Activated CD8-positive, alpha-beta memory T cell treated with anti-CD3 and anti-CD28 coated beads, Interleukin-2, amount 10 ng/mL, durations not matched to agents 7 days and 5 days (primary cell): ENCODE data around the gene HSPA14. TPM values are rescaled to one million over a fixed set of nuclear protein-coding genes. Genes with fewer than 3 reads are reported as not detected.

Experiments used
- ATAC-seq: fragments of 150-1000 bp; cut with Tn5 transposase; one replicate; pipeline ENCODE4 v1.10.0; 2021; ENCODE audit warnings: moderate library complexity
- CTCF ChIA-PET: fragments of 350-600 bp; sonication (Branson Sonifier 250); formaldehyde crosslinking; loops from one replicate; lab custom pipeline; 2021; ENCODE audit warnings: antibody characterized with exemption; lab: Charles Lee
- DNase-seq: peaks from one replicate; pipeline ENCODE4 v3.0.0-alpha.2; 2020
- H3K27ac Mint-ChIP-seq: one replicate; pipeline ENCODE4 v1.8.0; 2021; ENCODE audit warnings: mild to moderate bottlenecking, mixed read lengths
- H3K27me3 Mint-ChIP-seq: one replicate; pipeline ENCODE4 v1.8.0; 2021; ENCODE audit warnings: mixed read lengths
- H3K36me3 Mint-ChIP-seq: one replicate; pipeline ENCODE4 v1.8.0; 2021; ENCODE audit warnings: mild to moderate bottlenecking, mixed read lengths
- H3K4me1 Mint-ChIP-seq: one replicate; pipeline ENCODE4 v1.8.0; 2021; ENCODE audit warnings: mixed read lengths
- H3K4me3 Mint-ChIP-seq: one replicate; pipeline ENCODE4 v1.8.0; 2021; ENCODE audit warnings: mild to moderate bottlenecking, moderate library complexity, mixed read lengths
- H3K9me3 Mint-ChIP-seq: one replicate; pipeline ENCODE4 v1.8.0; 2022; ENCODE audit warnings: low read depth, mixed read lengths
- total RNA-seq, 2 experiments: library from RNA; stranded (reverse); gene quantifications; one replicate each; pipeline ENCODE4 v1.2.3, GENCODE V29; 2021

Gene HSPA14
- total RNA-seq, 2 experiments from 2014 or later: 26.4 to 35.0 TPM

DNA sequence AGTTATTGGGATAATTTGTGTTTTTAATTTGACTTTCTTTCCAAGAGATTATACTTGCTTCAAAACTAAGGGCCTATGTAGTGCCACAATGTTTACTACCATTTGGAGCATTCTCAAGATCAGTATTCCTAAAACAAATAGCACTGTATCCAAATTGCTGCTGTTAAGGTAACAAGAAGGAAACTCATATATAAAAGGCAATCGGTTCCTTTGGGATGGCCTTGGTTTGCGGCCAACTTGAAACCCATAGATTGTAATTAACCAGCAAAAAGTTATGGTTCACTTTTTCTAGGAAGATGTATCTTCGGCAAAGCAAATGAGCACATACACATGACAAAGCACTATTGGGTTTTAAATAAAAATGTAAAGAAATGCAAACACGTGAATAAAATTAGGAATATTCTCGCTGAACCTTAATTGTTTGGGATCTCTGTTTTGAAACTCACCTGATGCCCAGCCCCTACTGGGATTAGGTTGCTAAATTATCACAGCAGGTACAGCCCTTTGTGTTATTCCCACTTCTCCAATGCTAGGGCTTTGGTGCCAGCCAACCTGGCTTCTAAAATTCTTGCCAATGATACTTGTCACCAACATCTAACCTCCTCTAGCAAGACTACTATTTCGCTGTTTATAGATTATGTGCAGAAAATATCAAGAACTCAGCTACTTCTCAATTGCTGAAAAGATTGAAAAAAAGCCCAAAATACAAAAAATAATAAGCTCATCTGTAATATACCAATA is 16.3 kb upstream of the HSPA14 start:
- peaks cover 4% of the 10 kb centered on the region for H3K4me1 Mint-ChIP-seq
- CTCF ChIA-PET: interaction anchor here (0.6 to 3.4 kb wide), 11 partner anchors 11 to 633 kb away, joined by 3 to 22 read pairs (median 5); no protein-coding TSS in a partner anchor
- H3K4me3 Mint-ChIP-seq: no peak overlapping the region
- no peaks in the 10 kb centered on the region for H3K36me3 Mint-ChIP-seq
- DNase-seq (no peak), ATAC-seq (no peak)
- no peaks in the 10 kb centered on the region for H3K9me3 Mint-ChIP-seq
- peaks cover 13% of the 10 kb centered on the region for H3K27me3 Mint-ChIP-seq
- H3K27ac Mint-ChIP-seq: no peak overlapping the region

DNA sequence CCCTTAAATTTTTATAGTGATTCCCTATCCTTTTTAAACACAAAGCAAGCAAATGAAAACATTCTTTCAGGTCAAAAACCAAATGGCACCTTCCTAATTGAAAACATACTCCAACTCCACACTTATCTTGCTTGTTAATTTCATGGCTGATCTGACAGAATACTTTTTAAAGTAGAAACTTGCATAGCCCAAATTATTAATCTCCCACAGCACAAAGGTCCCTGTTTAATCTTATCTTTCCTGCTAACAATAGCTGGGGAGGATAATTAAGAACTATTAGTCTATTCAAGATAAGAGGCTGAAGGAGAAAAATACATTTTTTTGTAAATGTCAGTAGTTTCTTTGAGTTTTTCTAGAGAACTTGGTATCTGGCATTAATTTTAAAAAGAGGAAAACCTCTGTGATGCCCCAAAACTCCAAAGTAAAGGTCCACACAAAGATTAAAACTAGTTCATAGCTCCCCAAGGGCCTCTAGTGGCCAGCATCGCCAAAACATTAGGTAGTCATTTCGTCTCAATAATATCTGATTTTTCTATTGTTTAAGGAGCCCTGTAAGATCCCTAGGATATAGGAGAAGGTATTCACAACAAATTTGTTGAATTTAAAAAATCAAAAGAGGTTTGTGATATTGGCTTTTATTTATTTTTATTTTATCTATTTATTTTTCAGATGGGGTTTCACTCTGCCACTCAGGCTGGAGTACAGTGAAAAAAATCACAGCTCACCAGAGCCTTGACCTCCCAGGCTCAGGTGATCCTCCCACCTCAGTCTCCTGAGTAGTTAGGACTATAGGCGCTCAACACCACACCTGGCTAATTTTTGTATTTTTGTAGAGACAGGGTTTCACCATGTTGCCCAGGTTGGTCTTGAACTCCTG is 15.0 kb upstream of the HSPA14 start:
- Mint-ChIP-seq H3K27ac (no peak overlapping the region), H3K36me3 (no peaks in the 10 kb centered on the region), H3K27me3 (peaks cover 13% of the 10 kb centered on the region), H3K4me1 (peaks cover 4% of the 10 kb centered on the region), H3K4me3 (no peak overlapping the region), H3K9me3 (no peaks in the 10 kb centered on the region)
- ATAC-seq (peak; percentile 49), DNase-seq (no peak)
- CTCF ChIA-PET: interaction anchor here (0.6 to 3.4 kb wide), 23 partner anchors 9 to 635 kb away, joined by 3 to 22 read pairs (median 4); partner anchors contain the start of genes CDNF, HSPA14 and MSANTD7

DNA sequence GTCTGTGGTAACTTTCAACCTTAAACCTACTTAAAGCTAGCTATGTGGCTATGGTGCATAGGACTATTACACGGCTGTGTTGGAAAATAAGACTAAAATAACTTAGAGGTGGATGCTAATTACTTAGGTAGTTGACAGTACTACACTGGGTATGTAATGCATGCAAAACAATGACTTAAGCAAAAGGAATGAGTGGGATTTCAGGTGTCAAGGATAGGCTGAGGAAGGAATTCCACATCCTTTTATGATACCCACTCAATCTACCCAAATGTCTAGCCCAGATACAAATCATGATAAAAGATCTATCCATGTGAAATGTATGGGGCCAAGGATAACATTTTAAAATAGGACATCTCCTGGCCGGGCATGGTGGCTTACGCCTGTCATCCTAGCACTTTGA is 14.1 kb upstream of the HSPA14 start:
- Mint-ChIP-seq H3K4me1 (peaks cover 4% of the 10 kb centered on the region), H3K4me3 (no peak overlapping the region), H3K9me3 (no peaks in the 10 kb centered on the region), H3K27ac (no peak overlapping the region), H3K27me3 (peaks cover 13% of the 10 kb centered on the region), H3K36me3 (no peaks in the 10 kb centered on the region)
- CTCF ChIA-PET: interaction anchor here (0.9 to 3.4 kb wide), 11 partner anchors 13 to 325 kb away, joined by 4 to 22 read pairs (median 6); partner anchors contain the start of genes CDNF, HSPA14 and MSANTD7
- ATAC-seq (no peak), DNase-seq (no peak)

DNA sequence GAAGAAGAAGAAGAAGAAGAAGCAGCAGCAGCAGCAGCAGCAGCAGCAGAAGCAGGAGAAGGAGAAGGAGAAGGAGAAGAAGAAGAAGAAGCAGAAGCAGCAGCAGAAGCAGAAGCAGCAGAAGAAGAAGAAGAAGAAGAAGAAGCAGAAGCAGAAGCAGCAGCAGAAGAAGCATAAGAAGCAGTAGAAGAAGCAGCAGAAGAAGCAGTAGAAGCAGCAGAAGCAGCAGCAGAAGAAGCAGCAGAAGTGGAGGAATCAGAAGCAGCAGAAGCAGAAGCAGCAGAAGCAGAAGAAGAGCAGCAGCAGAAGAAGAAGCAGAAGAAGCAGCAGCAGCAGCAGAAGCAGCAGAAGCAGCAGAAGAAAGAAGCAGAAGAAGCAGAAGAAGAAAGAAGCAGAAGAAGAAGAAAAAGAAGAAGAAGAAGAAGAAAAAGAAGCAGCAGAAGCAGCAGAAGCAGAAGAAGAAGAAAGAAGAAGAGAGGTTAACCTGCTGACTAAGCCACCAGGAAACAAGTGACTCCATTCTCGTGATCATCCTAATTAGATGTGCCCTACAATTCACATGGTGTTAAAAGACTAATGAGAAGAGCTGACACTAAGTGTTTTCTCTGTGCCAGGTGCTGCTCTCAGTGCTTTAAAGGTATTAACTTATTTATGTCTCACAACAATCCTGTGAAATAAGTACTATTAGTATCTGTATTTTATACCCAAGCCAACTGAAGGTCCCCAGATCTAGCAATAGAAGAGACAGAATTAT is 11.9 kb upstream of the HSPA14 start:
- DNase-seq: no peak
- Mint-ChIP-seq H3K9me3 (no peaks in the 10 kb centered on the region), H3K4me1 (peaks cover 2% of the 10 kb centered on the region), H3K27me3 (peaks cover 13% of the 10 kb centered on the region), H3K4me3 (no peak overlapping the region), H3K36me3 (no peaks in the 10 kb centered on the region), H3K27ac (no peak overlapping the region)
- no peak for ATAC-seq
- CTCF ChIA-PET: interaction anchor here (0.9 to 1.2 kb wide), 2 partner anchors 12 to 289 kb away, joined by 3 to 5 read pairs; partner anchors contain the start of genes CDNF, HSPA14 and MSANTD7

DNA sequence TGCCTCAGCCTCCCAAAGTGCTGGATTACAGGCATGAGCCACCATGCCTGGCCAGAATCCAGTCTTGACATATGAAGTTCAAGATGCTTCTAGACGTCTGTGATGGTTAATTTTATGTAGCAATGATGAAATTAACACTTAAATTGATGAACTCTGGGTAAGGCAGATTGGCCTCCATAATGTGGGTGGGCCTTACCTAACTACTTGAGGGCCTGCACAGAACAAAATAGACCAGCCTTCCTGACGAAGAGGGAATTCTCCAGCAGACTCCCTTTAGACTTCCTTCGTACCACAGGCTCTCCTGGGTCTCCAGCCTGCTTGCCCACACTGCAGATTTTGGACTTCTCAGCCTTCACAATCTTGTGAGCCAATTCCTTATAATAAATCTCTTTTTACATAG is 5.0 kb upstream of the HSPA14 start:
- Mint-ChIP-seq H3K27me3 (no peaks in the 10 kb centered on the region), H3K4me3 (no peak overlapping the region), H3K27ac (no peak overlapping the region), H3K9me3 (no peaks in the 10 kb centered on the region), H3K4me1 (peaks cover 8% of the 10 kb centered on the region), H3K36me3 (no peaks in the 10 kb centered on the region)
- DNase-seq: no peak
- ATAC-seq: no peak
- CTCF ChIA-PET: interaction anchor here (0.7 to 1.0 kb wide), 2 partner anchors 11 to 57 kb away, joined by 4 to 5 read pairs; no protein-coding TSS in a partner anchor

DNA sequence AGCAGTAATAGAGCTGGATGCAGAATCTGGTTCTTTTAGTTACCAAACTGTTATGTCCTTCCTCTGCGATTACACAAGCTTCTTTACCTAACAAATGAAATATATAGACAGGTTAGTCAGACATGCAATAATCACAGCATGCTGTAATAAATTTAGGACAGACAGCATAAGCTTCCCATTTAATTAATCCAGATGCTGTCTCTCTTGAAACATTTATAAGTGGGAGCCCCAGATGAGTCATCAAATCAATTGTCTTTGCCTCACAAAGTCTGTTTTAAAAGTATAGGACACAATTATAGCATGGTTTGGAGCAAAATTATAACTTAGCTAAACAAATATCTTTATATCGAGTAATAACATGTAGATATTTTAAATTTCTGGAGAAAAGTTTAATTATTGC is 1.9 kb upstream of the HSPA14 start:
- no peaks in the 10 kb centered on the region for H3K9me3 Mint-ChIP-seq
- H3K27me3 Mint-ChIP-seq: no peaks in the 10 kb centered on the region
- H3K4me3 Mint-ChIP-seq: no peak overlapping the region
- H3K4me1 Mint-ChIP-seq: peaks cover 22% of the 10 kb centered on the region
- H3K36me3 Mint-ChIP-seq: peaks cover 16% of the 10 kb centered on the region
- DNase-seq: no peak
- ATAC-seq: no peak
- CTCF ChIA-PET: interaction anchor here (1.5 to 4.1 kb wide), 3 partner anchors 12 to 283 kb away, joined by 4 to 18 read pairs (median 14); no protein-coding TSS in a partner anchor
- H3K27ac Mint-ChIP-seq: no peak overlapping the region

DNA sequence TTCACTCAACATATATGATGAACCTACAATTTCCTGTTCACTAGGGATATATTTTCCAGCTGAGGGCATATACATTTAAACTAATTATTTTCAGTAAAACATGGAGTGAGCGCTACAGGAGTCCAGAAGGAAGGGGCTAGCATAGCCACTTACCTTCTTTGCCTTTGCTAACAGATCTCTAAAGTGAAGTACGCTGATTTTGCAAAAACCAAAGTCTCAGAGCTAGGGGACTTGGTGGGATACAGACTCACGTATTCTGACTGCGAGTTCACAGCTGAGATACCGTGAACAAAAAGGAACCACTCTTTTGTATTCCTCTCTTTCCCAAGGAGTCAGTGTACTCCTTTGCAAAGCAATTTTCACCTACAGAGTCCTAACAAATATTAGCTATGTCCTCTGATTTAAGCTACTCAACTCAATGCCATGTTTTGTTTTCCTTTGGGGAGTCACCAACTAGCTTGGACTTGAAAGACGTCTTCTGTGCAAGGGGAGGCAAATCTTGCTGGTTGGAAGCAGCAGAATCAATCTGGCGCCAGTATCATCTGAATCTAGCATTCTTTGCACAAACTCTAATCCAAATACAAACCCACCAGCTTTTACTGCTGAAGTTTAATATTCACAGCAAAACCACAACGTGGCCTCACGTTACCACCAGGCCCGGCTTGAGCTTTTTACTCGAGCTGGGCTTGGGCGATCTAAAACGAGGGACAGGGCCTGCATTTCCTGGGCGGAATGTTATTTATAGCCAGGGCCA is 926 bp upstream of the HSPA14 start:
- Mint-ChIP-seq H3K4me1 (peaks cover 22% of the 10 kb centered on the region), H3K9me3 (no peaks in the 10 kb centered on the region), H3K4me3 (peak overlapping the region; percentile 95), H3K27me3 (no peaks in the 10 kb centered on the region), H3K27ac (peak overlapping the region; percentile 94), H3K36me3 (peaks cover 24% of the 10 kb centered on the region)
- CTCF ChIA-PET: interaction anchor here (0.8 to 4.1 kb wide), 14 partner anchors 10 to 338 kb away, joined by 3 to 18 read pairs (median 6); partner anchors contain the start of gene SUV39H2
- no peak for ATAC-seq
- no peak for DNase-seq

DNA sequence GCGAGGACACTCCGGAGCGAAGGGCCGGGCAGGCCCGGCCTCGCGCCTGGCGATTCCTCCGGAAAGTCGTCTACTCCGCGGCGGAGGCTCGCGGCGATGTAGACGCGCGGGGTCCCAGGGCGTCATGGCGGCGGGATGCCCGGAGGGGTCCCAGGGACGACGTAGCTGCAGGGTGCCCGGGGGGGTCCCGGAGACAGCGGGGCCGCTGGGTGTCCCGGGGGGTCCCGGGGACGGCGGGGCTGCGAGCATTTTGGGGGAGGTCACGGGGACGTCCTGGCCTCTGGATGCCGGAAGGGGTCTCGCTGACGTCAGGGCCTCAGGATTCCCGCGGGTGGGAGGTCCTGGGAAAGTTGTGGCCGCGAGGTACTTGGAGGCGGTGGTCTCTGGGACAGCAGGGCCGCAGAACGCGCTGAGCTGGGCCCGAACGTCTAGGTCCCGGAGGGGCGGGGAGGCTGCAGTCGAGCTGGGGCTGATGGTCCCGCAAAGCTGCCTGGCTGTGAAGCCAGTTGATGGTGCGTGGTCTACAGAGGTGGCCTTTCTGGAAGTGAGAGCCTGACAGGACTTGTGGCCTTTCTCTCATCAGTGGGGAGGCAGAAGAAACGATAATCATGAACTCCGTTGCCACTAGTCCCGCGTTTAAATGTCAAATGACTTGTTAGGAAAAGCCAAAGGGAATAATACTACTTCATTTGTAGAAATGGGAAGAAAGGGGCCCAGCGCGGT is 637 bp downstream of the HSPA14 start:
- DNase-seq: peak; percentile 59
- CTCF ChIA-PET: interaction anchor here (0.9 to 4.1 kb wide), 14 partner anchors 9 to 340 kb away, joined by 3 to 18 read pairs (median 6); partner anchors contain the start of gene SUV39H2
- peak overlapping the region; percentile 95 for H3K4me3 Mint-ChIP-seq
- peak overlapping the region; percentile 94 for H3K27ac Mint-ChIP-seq
- peak; percentile 9 for ATAC-seq
- H3K4me1 Mint-ChIP-seq: peaks cover 22% of the 10 kb centered on the region
- peaks cover 36% of the 10 kb centered on the region for H3K36me3 Mint-ChIP-seq
- H3K27me3 Mint-ChIP-seq: no peaks in the 10 kb centered on the region
- no peaks in the 10 kb centered on the region for H3K9me3 Mint-ChIP-seq

DNA sequence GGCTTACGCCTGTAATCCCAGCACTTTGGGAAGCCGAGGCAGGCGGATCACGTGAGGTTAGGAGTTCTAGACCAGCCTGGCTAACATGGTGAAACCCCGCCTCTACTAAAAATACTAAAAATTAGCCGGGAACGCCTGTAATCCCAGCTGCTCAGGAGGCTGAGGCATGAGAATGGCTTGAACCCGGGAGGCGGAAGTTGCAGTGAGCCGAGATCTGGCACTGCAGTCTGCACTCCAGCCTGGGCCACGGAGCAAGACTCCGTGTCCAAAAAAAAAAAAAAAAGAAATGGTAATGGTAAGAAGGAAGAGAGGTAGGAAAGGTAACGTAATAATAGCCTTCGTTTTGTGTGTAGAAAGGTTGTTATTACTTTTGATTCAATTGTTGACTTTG is 1.2 kb downstream of the HSPA14 start:
- no peaks in the 10 kb centered on the region for H3K9me3 Mint-ChIP-seq
- H3K27ac Mint-ChIP-seq: peak overlapping the region; percentile 94
- peaks cover 22% of the 10 kb centered on the region for H3K4me1 Mint-ChIP-seq
- CTCF ChIA-PET: interaction anchor here (1.3 to 4.1 kb wide), 6 partner anchors 31 to 340 kb away, joined by 4 to 16 read pairs (median 14); partner anchors contain the start of gene SUV39H2
- H3K4me3 Mint-ChIP-seq: peak overlapping the region; percentile 95
- peak; percentile 40 for DNase-seq
- peaks cover 41% of the 10 kb centered on the region for H3K36me3 Mint-ChIP-seq
- ATAC-seq: no peak
- no peaks in the 10 kb centered on the region for H3K27me3 Mint-ChIP-seq

DNA sequence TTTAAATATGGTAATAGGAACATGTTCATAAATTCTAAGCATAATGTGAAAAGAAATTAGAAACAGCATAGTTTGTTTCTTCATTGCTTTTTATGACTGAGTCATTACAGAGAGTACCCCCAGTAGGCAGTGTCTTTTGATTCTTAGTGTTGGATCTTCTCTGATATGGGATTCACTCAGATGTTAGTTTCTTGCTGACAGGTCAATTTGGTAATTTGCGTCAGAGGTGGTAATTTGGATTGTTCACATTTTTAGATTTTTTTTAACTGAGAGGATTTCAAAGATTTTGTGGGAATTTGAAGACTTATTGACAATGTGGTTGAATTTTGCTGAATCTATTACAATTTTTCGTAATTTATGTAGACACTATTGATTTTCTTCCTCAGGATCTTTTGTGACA is 2.1 kb downstream of the HSPA14 start:
- ATAC-seq: no peak
- no peaks in the 10 kb centered on the region for H3K27me3 Mint-ChIP-seq
- CTCF ChIA-PET: interaction anchor here (4.1 kb wide), 1 partner anchor 278 kb away, joined by 14 read pairs; no protein-coding TSS in a partner anchor

DNA sequence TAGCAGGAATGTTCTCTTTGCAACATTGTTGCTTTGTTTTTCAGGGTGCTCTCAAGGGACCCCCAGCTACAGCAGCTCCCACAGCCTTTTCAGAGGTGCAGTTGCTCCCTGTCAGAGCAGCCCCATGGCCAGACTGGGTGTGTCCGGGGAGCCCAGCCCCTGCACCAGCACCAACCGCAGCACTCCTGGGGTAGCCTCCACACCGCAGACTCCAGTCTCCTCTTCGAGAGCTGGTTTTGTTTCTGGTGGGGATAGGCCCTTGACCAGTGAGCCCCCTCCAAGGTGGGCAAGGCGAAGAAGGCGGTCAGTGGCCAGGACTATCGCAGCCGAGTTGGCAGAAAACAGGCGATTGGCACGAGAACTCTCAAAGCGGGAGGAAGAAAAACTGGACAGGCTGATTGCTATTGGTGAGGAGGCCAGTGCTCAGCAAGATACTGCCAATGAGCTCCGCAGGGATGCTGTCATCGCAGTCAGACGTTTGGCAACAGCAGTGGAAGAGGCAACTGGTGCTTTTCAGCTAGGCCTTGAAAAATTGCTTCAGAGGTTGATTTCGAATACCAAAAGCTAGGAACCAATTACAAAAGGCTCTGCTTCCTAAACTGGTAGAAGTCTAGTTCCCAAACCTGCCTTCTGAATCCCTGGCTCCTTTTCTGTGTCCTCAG is 5.4 kb downstream of the HSPA14 start:
- no peak for ATAC-seq
- H3K27me3 Mint-ChIP-seq: no peaks in the 10 kb centered on the region
- no peak for DNase-seq
- CTCF ChIA-PET: interaction anchor here (0.6 kb wide), 1 partner anchor 1039 kb away, joined by 3 read pairs; no protein-coding TSS in a partner anchor
- peaks cover 52% of the 10 kb centered on the region for H3K36me3 Mint-ChIP-seq
- H3K9me3 Mint-ChIP-seq: no peaks in the 10 kb centered on the region
- peaks cover 17% of the 10 kb centered on the region for H3K4me1 Mint-ChIP-seq
- H3K4me3 Mint-ChIP-seq: no peak overlapping the region
- H3K27ac Mint-ChIP-seq: no peak overlapping the region

More for the DNA sequence above, 2.1 kb downstream of the HSPA14 start:
- no peaks in the 10 kb centered on the region for H3K9me3 Mint-ChIP-seq
- peak overlapping the region; percentile 20 for H3K27ac Mint-ChIP-seq
- H3K36me3 Mint-ChIP-seq: peaks cover 48% of the 10 kb centered on the region
- DNase-seq: no peak
- H3K4me1 Mint-ChIP-seq: peaks cover 24% of the 10 kb centered on the region
- H3K4me3 Mint-ChIP-seq: peak overlapping the region; percentile 9
